HFFc6 (cell line): ENCODE measurements around the gene RAD51B. TPM values are rescaled to one million over a fixed set of nuclear protein-coding genes. Genes with fewer than 3 reads are reported as not detected.

ENCODE experiments used
- DNase-seq: peaks from one replicate; pipeline ENCODE4 v3.0.0-alpha.2; 2018
- H3K27ac Mint-ChIP-seq: 2 replicates; pipeline ENCODE4 v1.8.0; 2020; ENCODE audit warnings: mild to moderate bottlenecking, mixed read lengths
- H3K27me3 Mint-ChIP-seq: 2 replicates; pipeline ENCODE4 v1.8.0; 2021; ENCODE audit warnings: mild to moderate bottlenecking, moderate library complexity, mixed read lengths; ENCODE audit not compliant: insufficient read depth
- H3K36me3 Mint-ChIP-seq: 2 replicates; pipeline ENCODE4 v1.8.0; 2021; ENCODE audit warnings: low read depth, mixed read lengths
- H3K4me1 Mint-ChIP-seq: 2 replicates; pipeline ENCODE4 v1.8.0; 2020; ENCODE audit warnings: low read depth, mixed read lengths
- H3K4me3 Mint-ChIP-seq: 2 replicates; pipeline ENCODE4 v1.8.0; 2020; ENCODE audit warnings: mild to moderate bottlenecking, moderate library complexity, mixed read lengths
- H3K9me3 Mint-ChIP-seq: 2 replicates; pipeline ENCODE4 v1.8.0; 2020; ENCODE audit warnings: mild to moderate bottlenecking, mixed read lengths
- total RNA-seq, 6 experiments: library from RNA; stranded (reverse); fragmentation: NEBNext Ultra II Directional; extraction: Animal tissue kit (Norgen Biotek cat#: 25700); gene quantifications; 2 replicates in 1 of 6; 3 replicates in 5 of 6; pipeline ENCODE4 v1.2.3, GENCODE V29; 2021
- TF ChIP-seq, protein P1 (sequence below): fragments of 200-600 bp; sonication (generic); IDR thresholded peaks from 2 replicates; pipeline ENCODE4 v1.5.0; 2021; ENCODE audit warnings: antibody characterized with exemption, mild to moderate bottlenecking

The RAD51B gene
- total RNA-seq, 6 experiments from 2014 or later = 7.1 to 12.4 (median 9.6) TPM

DNA sequence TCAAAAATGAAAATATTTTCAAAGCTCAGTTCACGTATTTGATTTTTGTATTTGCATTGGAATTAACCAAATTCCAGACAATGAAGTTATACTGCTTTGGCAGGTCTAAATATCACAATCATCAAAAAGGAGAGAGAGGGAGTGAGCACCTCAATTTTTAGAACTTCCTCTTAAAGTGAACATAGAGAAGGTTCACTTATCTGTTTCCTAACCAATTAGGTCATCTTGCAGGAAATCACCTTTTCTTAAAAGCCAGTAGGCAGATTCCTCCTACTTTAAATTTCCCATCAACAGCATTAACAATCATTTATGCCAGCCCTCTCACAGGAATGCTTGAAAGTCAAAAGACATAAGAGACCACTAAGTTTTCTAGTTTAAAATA lies 584.6 kb downstream of the RAD51B start:
- H3K36me3 Mint-ChIP-seq = no peaks in the 10 kb centered on the region
- H3K9me3 Mint-ChIP-seq = no peaks in the 10 kb centered on the region
- H3K27me3 Mint-ChIP-seq = no peaks in the 10 kb centered on the region
- TF ChIP-seq, protein P1, sequence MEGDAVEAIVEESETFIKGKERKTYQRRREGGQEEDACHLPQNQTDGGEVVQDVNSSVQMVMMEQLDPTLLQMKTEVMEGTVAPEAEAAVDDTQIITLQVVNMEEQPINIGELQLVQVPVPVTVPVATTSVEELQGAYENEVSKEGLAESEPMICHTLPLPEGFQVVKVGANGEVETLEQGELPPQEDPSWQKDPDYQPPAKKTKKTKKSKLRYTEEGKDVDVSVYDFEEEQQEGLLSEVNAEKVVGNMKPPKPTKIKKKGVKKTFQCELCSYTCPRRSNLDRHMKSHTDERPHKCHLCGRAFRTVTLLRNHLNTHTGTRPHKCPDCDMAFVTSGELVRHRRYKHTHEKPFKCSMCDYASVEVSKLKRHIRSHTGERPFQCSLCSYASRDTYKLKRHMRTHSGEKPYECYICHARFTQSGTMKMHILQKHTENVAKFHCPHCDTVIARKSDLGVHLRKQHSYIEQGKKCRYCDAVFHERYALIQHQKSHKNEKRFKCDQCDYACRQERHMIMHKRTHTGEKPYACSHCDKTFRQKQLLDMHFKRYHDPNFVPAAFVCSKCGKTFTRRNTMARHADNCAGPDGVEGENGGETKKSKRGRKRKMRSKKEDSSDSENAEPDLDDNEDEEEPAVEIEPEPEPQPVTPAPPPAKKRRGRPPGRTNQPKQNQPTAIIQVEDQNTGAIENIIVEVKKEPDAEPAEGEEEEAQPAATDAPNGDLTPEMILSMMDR = no peak
- H3K27ac Mint-ChIP-seq = peak overlapping the region; percentile 83
- H3K4me1 Mint-ChIP-seq = peaks cover 78% of the 10 kb centered on the region
- DNase-seq = no peak
- no peak overlapping the region for H3K4me3 Mint-ChIP-seq

DNA sequence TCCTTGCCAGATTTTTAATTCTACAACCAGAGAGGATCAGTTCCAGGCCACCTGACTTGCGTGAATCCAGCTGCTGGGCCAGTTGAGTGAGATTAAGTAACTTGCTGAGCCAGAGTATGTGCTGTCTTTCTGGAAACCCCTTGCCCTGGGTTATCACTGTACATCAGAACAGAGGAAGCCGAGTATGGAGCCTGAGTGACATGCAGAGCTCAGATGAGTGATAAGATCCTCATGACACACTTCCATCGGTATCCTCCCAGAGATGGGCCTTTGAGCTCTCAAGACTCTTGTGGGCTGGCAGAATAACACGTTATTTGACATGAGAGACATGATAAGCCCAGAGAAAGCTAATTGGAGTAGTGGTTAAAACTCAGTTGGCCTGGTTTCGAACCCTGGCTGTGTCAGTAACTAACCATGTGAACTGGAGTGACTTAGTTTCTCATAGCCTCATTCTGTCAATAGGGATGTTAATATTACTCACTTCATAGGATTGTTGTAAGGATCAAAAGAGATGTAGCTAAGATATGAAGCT lies 585.1 kb downstream of the RAD51B start:
- Mint-ChIP-seq H3K27me3 (no peaks in the 10 kb centered on the region), H3K4me3 (no peak overlapping the region; the same call in 1 of the 2 replicates), H3K9me3 (no peaks in the 10 kb centered on the region), H3K36me3 (no peaks in the 10 kb centered on the region), H3K4me1 (peaks cover 84% of the 10 kb centered on the region), H3K27ac (peak overlapping the region; percentile 83)
- TF ChIP-seq, protein P1 = no peak
- DNase-seq = no peak

DNA sequence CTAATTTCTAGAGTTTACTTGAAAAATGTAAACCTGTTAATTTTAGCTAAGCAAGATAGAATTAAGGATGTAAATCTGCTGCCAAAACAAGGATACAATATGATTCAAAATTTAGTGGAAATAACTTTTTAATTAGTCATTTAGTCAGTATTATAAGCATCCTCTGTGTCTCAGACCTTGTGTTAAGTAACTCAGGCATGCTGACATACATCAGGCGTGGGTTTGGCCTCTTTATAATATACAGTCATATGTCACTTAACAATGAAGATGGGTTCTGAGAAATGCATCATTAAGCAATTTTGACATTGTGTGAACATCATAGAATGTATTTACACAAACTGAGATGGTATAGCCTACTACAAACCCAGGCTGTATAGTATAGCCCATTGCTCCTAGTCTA lies 586.4 kb downstream of the RAD51B start:
- no peak overlapping the region for H3K27ac Mint-ChIP-seq
- H3K4me3 Mint-ChIP-seq = no peak overlapping the region
- H3K4me1 Mint-ChIP-seq = peaks cover 77% of the 10 kb centered on the region
- DNase-seq = peak; percentile 28
- TF ChIP-seq, protein P1 = no peak
- H3K36me3 Mint-ChIP-seq = no peaks in the 10 kb centered on the region
- no peaks in the 10 kb centered on the region for H3K9me3 Mint-ChIP-seq
- no peaks in the 10 kb centered on the region; the same call in 1 of the 2 replicates for H3K27me3 Mint-ChIP-seq

DNA sequence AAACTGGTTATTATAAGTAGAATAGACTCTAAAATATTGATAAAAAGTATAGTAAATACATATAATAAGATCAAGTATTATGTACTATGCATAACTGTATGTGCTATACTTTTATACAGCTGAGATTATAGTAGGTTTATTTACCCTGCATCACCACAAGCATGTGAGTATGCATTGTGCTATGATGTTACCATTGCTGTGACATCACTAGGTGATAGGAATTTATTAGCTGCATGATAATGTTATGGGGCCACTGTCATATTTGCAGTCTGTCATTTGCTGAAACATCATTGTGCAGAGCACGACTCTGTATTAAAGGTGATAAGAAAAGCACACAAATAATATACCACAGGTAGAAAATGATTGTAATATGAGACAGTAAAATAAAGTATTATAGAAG lies 587.7 kb downstream of the RAD51B start:
- no peak overlapping the region for H3K4me3 Mint-ChIP-seq
- H3K9me3 Mint-ChIP-seq = no peaks in the 10 kb centered on the region
- no peak for DNase-seq
- no peaks in the 10 kb centered on the region; the same call in 1 of the 2 replicates for H3K27me3 Mint-ChIP-seq
- TF ChIP-seq, protein P1 = no peak
- H3K4me1 Mint-ChIP-seq = peaks cover 71% of the 10 kb centered on the region
- no peaks in the 10 kb centered on the region for H3K36me3 Mint-ChIP-seq
- H3K27ac Mint-ChIP-seq = no peak overlapping the region

DNA sequence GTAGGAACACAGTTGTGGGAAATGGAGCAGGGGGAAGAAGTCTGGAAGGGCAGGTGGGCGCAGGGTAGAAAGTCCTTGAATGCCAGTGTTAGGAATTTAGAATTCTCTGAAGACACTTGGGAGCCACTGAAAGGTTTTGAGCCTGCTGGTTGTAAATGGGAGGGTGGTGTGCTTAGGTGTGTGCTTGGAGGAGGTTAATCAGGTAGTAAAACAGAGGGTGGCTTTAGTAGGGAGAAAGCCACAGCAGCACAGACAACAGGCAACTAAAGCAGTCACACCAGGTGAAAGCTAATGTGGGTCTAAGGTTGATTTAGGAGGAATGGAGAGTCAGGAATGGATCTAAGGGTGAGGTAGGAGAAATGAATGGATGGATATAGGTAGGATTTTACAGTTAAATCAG lies 588.2 kb downstream of the RAD51B start:
- H3K27ac Mint-ChIP-seq = no peak overlapping the region
- no peaks in the 10 kb centered on the region for H3K36me3 Mint-ChIP-seq
- DNase-seq = no peak
- no peak overlapping the region for H3K4me3 Mint-ChIP-seq
- H3K27me3 Mint-ChIP-seq = no peaks in the 10 kb centered on the region; the same call in 1 of the 2 replicates
- TF ChIP-seq, protein P1 = no peak
- H3K4me1 Mint-ChIP-seq = peaks cover 71% of the 10 kb centered on the region
- no peaks in the 10 kb centered on the region for H3K9me3 Mint-ChIP-seq
